Gastroesophageal sphincter (tissue), 4 donors: ENCODE data around the gene CRIM1. TPM values are rescaled to one million over a fixed set of nuclear protein-coding genes. Genes with fewer than 3 reads are reported as not detected.

Experiments
- ATAC-seq: fragments of 150-250 bp; one replicate; pipeline ENCODE4 v1.9.1; 2016; ENCODE audit warnings: mild to moderate bottlenecking, moderate library complexity
- H3K27ac ChIP-seq, 4 donors: fragments of 200-600 bp; sonication (generic) in 3 of 4; 1 replicate in 3 of 4; 2 replicates in 1 of 4; pipeline ENCODE4 v1.5.1; 2016 to 2019
- H3K27me3 ChIP-seq: fragments of 200-600 bp; sonication (generic); one replicate; pipeline ENCODE4 v1.5.1; 2019
- H3K36me3 ChIP-seq, 2 donors: fragments of 200-600 bp; sonication (generic); one replicate each; pipeline ENCODE4 v1.5.1; 2019; ENCODE audit warnings: control low read depth in 1 of 2
- H3K4me1 ChIP-seq, 3 donors: fragments of 200-600 bp; sonication (generic); 1 replicate in 2 of 3; 2 replicates in 1 of 3; pipeline ENCODE4 v1.5.1; 2016 to 2019; ENCODE audit warnings: control low read depth in 2 of 3
- H3K4me3 ChIP-seq, 2 donors: fragments of 200-600 bp; sonication (generic); one replicate each; pipeline ENCODE4 v1.5.1; 2019; ENCODE audit warnings: mild to moderate bottlenecking in 1 of 2, moderate library complexity in 1 of 2
- H3K9me3 ChIP-seq, 3 donors: fragments of 200-600 bp; sonication (generic); one replicate each; pipeline ENCODE4 v1.5.1; 2017 to 2019; ENCODE audit warnings: control low read depth in 2 of 3
- CTCF ChIP-seq, 4 experiments: fragments of 200-600 bp in 2 of 4; fragments of 450-650 bp in 2 of 4; sonication (generic) in 1 of 4; IDR thresholded peaks; one replicate each; pipeline ENCODE4 v1.5.1; 2017 to 2019; ENCODE audit warnings: antibody characterized with exemption in 4 of 4, mild to moderate bottlenecking in 2 of 4, moderate library complexity in 2 of 4
- EP300 ChIP-seq: sonication (generic); formaldehyde crosslinking; IDR thresholded peaks from one replicate; pipeline ENCODE4 v1.6.1; 2017; ENCODE audit warnings: antibody characterized with exemption, mild to moderate bottlenecking
- POLR2A ChIP-seq, 2 donors: fragments of 450-650 bp; IDR thresholded peaks; one replicate each; pipeline ENCODE4 v1.6.1; 2017; ENCODE audit warnings: antibody characterized with exemption in 2 of 2, mild to moderate bottlenecking in 2 of 2, moderate library complexity in 1 of 2
- POLR2AphosphoS5 ChIP-seq: sonication (generic); formaldehyde crosslinking; IDR thresholded peaks from one replicate; pipeline ENCODE4 v1.6.1; 2017; ENCODE audit warnings: antibody characterized with exemption
- WGBS, 2 donors: methylation state at CpG; one replicate each; pipeline ENCODE4 v1.1.5; 2018; ENCODE audit warnings: low coverage in 1 of 2; 5-methylcytosine and 5-hydroxymethylcytosine counted together
- total RNA-seq, 4 donors: library from RNA; depleted of rRNA; stranded (reverse); fragments of >200 nt; gene quantifications; one replicate each; pipeline ENCODE4 v1.1.0, GENCODE V29; 2016

Gene CRIM1
- total RNA-seq, 4 donors from 2014 or later: 150 to 342 (median 203) TPM

GRCh38 chr2:36541891-36542595 is 186.5 kb downstream of the CRIM1 start:
- WGBS, 2 donors: 65 to 79% methylated on average over 3 to 4 of the region's 4 CpGs
- TF ChIP-seq EP300 (no peak), POLR2AphosphoS5 (no peak), CTCF (IDR thresholded peaks at IDR 0.05) (no peak), POLR2A (IDR thresholded peaks at IDR 0.05) (no peak)
- H3K4me3 ChIP-seq: no peak overlapping the region
- no peak for ATAC-seq
- H3K27me3 ChIP-seq: no peaks in the 10 kb centered on the region
- H3K36me3 ChIP-seq: peaks cover 0 to 81% of the 10 kb centered on the region in 2 donors
- peaks cover 0 to 32% (median 6%) of the 10 kb centered on the region in 3 donors for H3K4me1 ChIP-seq
- no peaks in the 10 kb centered on the region for H3K9me3 ChIP-seq
- H3K27ac ChIP-seq: peak overlapping the region in 2 of 4 donors; percentile 22 to 29

DNA sequence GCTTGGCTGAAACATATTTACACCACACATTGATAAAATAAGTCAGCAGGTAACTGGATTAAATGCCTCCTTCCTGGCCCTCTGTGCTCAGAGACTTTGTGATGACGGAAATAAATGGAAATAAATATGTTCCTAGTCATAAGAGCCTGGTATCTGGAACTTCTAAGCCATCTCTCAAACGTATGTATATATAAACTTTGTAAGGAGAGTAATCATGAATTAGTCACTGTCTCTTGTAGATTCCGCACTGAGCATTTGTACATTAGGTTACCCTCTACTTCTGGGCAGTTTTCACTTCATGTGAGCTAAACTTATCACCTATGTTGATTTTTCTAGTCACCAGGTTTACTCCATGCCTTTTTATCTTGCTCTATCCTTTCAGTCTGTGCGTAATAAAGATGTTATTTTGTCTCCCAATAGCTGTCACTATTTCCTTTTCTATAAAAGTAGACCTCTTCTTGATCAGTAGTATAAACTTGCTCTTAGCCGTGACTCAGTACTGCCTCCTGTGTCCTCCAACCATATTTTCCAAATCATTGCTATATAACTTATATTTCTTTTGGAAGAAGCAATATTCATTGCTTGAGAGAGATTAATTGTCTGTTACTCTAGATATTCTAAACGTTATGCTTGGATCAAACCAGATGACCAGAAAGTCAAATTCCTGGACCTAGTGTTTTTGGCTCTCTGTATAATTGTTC is 189.2 kb downstream of the CRIM1 start:
- no peaks in the 10 kb centered on the region for H3K27me3 ChIP-seq
- ATAC-seq: no peak
- no peak overlapping the region for H3K4me3 ChIP-seq
- H3K9me3 ChIP-seq: no peaks in the 10 kb centered on the region
- TF ChIP-seq POLR2A (IDR thresholded peaks at IDR 0.05): no peak
- TF ChIP-seq CTCF (IDR thresholded peaks at IDR 0.05): peak in 3 of 4 experiments; percentile 7 to 13 (median 12)
- 54 to 63% methylated on average over 6 of the region's 6 CpGs for whole genome bisulfite sequencing, 2 donors
- peaks cover 0 to 77% of the 10 kb centered on the region in 2 donors for H3K36me3 ChIP-seq
- H3K4me1 ChIP-seq: peaks cover 0 to 32% (median 6%) of the 10 kb centered on the region in 3 donors
- H3K27ac ChIP-seq: peak overlapping the region in 2 of 4 donors; percentile 1 to 15

- TF ChIP-seq CTCF (IDR thresholded peaks at IDR 0.05) (no peak), EP300 (no peak), POLR2AphosphoS5 (no peak), POLR2A (IDR thresholded peaks at IDR 0.05) (no peak)
- Histone ChIP-seq H3K4me1 (peaks cover 0 to 31% (median 6%) of the 10 kb centered on the region in 3 donors), H3K4me3 (no peak overlapping the region), H3K36me3 (peaks cover 0 to 71% of the 10 kb centered on the region in 2 donors), H3K27ac (no peak overlapping the region), H3K27me3 (no peaks in the 10 kb centered on the region), H3K9me3 (no peaks in the 10 kb centered on the region)
- WGBS, 2 donors: 0 to 59% methylated on average over 1 of the region's 1 CpG
- ATAC-seq: no peak
These were observed 190.4 kb downstream of the CRIM1 start for GRCh38 chr2:36545871-36546416.

- ATAC-seq: no peak
- TF ChIP-seq EP300 (no peak), CTCF (IDR thresholded peaks at IDR 0.05) (no peak), POLR2AphosphoS5 (no peak), POLR2A (IDR thresholded peaks at IDR 0.05) (no peak)
- H3K9me3 ChIP-seq: no peaks in the 10 kb centered on the region
- H3K4me1 ChIP-seq: peaks cover 0 to 12% (median 6%) of the 10 kb centered on the region in 3 donors
- no peak overlapping the region for H3K27ac ChIP-seq
- H3K27me3 ChIP-seq: no peaks in the 10 kb centered on the region
- peaks cover 4 to 71% of the 10 kb centered on the region in 2 donors for H3K36me3 ChIP-seq
- 88 to 94% methylated on average over 3 of the region's 3 CpGs for WGBS, 2 donors
- H3K4me3 ChIP-seq: no peak overlapping the region
These were observed 192.3 kb downstream of the CRIM1 start for GRCh38 chr2:36547906-36548305.
